Smooth muscle cell (in vitro differentiated cells): ENCODE measurements around the gene CLCF1. TPM values are rescaled to one million over a fixed set of nuclear protein-coding genes. Genes with fewer than 3 reads are reported as not detected.

Experiments used
- DNase-seq: peaks from one replicate; lab custom pipeline; 2025; ENCODE audit not compliant: unreplicated experiment; lab: John Stamatoyannopoulos, UW
- H2AFZ ChIP-seq: fragments of 200-600 bp; sonication (generic); 2 replicates; pipeline ENCODE4 v1.6.0; 2016; ENCODE audit warnings: antibody characterized with exemption, low read depth, mild to moderate bottlenecking
- H3F3A ChIP-seq: fragments of 200-600 bp; sonication (generic); 2 replicates; pipeline ENCODE4 v1.6.0; 2017; ENCODE audit warnings: antibody characterized with exemption, low read depth
- H3K27ac ChIP-seq: fragments of 200-600 bp; sonication (generic); 2 replicates; pipeline ENCODE4 v1.5.1; 2016; ENCODE audit warnings: low read depth, mild to moderate bottlenecking
- H3K27me3 ChIP-seq: fragments of 200-600 bp; sonication (generic); 2 replicates; pipeline ENCODE4 v1.6.1; 2016; ENCODE audit warnings: low read depth, mild to moderate bottlenecking
- H3K36me3 ChIP-seq: fragments of 200-600 bp; sonication (generic); 2 replicates; pipeline ENCODE4 v1.5.1; 2016; ENCODE audit warnings: low read depth
- H3K4me1 ChIP-seq: fragments of 200-600 bp; sonication (generic); 2 replicates; pipeline ENCODE4 v1.5.1; 2016; ENCODE audit warnings: low read depth
- H3K4me2 ChIP-seq: fragments of 200-600 bp; sonication (generic); 2 replicates; pipeline ENCODE4 v1.6.0; 2016; ENCODE audit warnings: mild to moderate bottlenecking
- H3K4me3 ChIP-seq: fragments of 200-600 bp; sonication (generic); 2 replicates; pipeline ENCODE4 v1.5.1; 2016; ENCODE audit warnings: mild to moderate bottlenecking
- H3K79me2 ChIP-seq: fragments of 200-600 bp; sonication (generic); 2 replicates; pipeline ENCODE4 v1.6.0; 2016; ENCODE audit warnings: low read depth, mild to moderate bottlenecking
- H3K9ac ChIP-seq: fragments of 200-600 bp; sonication (generic); 2 replicates; pipeline ENCODE4 v1.6.0; 2016; ENCODE audit warnings: low read depth
- H3K9me3 ChIP-seq: fragments of 200-600 bp; sonication (generic); replicated peaks from 2 replicates; pipeline ENCODE4 v1.5.1; 2016; ENCODE audit warnings: low read depth
- H4K20me1 ChIP-seq: fragments of 200-600 bp; sonication (generic); 2 replicates; pipeline ENCODE4 v1.6.0; 2016; ENCODE audit warnings: low read depth
- WGBS: methylation state at CpG from one replicate; pipeline ENCODE4 v1.1.7; 2016; ENCODE audit warnings: low lambda C conversion rate; 5-methylcytosine and 5-hydroxymethylcytosine counted together
- polyA plus RNA-seq: library from polyadenylated mRNA; unstranded; fragments of >200 nt; fragmentation: Nextera tagmentation; extraction: Ambion mirVana; gene quantifications from 2 replicates; pipeline ENCODE4 v1.2.1, GENCODE V29; 2016
- total RNA-seq: library from RNA; depleted of rRNA; stranded (reverse); fragments of >200 nt; gene quantifications from 2 replicates; pipeline ENCODE4 v1.2.3, GENCODE V29; 2014
- TF ChIP-seq, protein P1 (sequence below): fragments of 200-600 bp; sonication (generic); IDR thresholded peaks from 2 replicates; pipeline ENCODE4 v1.5.1; 2017; ENCODE audit warnings: borderline replicate concordance, mild to moderate bottlenecking, antibody characterized with exemption; ENCODE audit not compliant: insufficient read depth, poor library complexity, severe bottlenecking

The CLCF1 gene
- total and polyA plus RNA-seq, 2 experiments from 2014 or later, result 6.2 to 12.2 TPM

DNA sequence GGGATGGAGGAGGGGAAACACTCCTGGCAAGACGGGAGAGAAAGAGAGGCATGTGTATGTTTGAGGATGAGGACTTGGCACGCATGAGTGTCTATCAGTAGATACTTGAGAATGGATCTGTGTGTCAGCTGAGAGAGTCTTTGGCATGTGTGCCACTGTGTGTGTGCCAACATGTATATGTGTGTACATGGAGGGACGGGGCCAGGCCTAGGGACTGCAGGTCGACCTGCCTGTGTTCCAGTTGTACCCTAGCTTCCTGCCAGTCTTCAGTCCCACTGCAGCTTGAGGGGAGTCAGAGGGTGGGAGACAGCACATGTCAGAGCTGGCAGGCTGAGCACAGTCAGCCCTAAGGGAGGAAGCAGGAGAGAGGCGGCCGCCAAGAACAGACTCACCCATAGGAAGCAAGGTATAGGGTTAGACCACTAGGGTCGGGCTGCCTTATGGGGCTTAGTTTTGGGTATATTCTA is 5.6 kb downstream of the CLCF1 start:
- Histone ChIP-seq H2AFZ (no peak overlapping the region), H3K4me3 (no peak overlapping the region), H3K36me3 (no peaks in the 10 kb centered on the region), H3K9me3 (no peaks in the 10 kb centered on the region), H3K4me2 (no peak overlapping the region), H3K9ac (no peak overlapping the region), H3K4me1 (peaks cover 18% of the 10 kb centered on the region), H3K79me2 (no peaks in the 10 kb centered on the region), H4K20me1 (peaks cover 71% of the 10 kb centered on the region), H3K27me3 (no peaks in the 10 kb centered on the region), H3K27ac (no peak overlapping the region), H3F3A (no peaks in the 10 kb centered on the region)
- TF ChIP-seq, protein P1, sequence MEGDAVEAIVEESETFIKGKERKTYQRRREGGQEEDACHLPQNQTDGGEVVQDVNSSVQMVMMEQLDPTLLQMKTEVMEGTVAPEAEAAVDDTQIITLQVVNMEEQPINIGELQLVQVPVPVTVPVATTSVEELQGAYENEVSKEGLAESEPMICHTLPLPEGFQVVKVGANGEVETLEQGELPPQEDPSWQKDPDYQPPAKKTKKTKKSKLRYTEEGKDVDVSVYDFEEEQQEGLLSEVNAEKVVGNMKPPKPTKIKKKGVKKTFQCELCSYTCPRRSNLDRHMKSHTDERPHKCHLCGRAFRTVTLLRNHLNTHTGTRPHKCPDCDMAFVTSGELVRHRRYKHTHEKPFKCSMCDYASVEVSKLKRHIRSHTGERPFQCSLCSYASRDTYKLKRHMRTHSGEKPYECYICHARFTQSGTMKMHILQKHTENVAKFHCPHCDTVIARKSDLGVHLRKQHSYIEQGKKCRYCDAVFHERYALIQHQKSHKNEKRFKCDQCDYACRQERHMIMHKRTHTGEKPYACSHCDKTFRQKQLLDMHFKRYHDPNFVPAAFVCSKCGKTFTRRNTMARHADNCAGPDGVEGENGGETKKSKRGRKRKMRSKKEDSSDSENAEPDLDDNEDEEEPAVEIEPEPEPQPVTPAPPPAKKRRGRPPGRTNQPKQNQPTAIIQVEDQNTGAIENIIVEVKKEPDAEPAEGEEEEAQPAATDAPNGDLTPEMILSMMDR, result no peak
- no peak for DNase-seq
- WGBS, result 90% methylated on average over 6 of the region's 7 CpGs

DNA sequence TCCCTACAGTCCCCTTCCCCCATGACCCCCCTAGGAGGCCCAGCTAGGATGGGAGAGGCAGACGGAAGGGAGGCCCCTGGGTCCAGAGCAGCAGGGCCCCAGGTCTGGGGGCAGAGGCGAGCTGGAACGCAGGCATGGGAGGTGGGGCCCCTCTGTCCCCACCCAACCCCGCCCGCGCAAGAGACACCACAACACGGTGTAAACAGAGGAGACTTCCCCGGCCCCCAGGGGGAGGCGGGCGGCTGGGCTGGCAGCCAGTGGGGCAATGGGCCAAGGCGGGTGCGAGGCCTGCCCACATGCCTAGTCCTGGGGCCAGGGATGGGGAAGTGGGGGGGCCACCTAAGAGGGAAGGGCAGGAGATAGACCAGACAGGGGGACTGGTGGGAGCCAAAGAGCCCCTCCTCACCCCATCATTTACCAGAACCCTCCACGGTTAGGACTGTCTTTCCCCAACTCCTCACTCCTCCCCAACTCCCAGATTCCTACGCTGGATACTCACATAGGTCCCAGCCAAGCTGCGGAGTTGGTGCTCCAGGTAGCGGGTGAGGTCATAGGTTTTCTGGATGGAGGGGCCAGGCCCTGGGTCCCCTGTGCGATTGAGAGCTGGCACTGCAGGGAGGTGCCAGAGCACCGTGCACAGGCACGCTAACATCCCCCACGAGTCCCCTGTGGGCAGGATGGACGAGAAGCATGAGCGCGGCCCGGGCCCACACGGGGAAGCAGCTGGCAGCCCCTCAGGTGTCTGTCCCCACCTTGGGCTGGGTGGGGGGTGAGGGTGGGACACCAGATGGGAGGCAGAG is 6.2 kb downstream of the CLCF1 start:
- Histone ChIP-seq H4K20me1 (peaks cover 75% of the 10 kb centered on the region), H3K27ac (no peak overlapping the region), H3F3A (no peaks in the 10 kb centered on the region), H3K79me2 (no peaks in the 10 kb centered on the region), H3K4me2 (no peak overlapping the region), H3K4me1 (peaks cover 17% of the 10 kb centered on the region), H3K9ac (no peak overlapping the region), H3K9me3 (no peaks in the 10 kb centered on the region), H3K36me3 (no peaks in the 10 kb centered on the region), H2AFZ (no peak overlapping the region), H3K27me3 (no peaks in the 10 kb centered on the region), H3K4me3 (peak overlapping the region; percentile 16)
- 89% methylated on average over 18 of the region's 25 CpGs for WGBS
- TF ChIP-seq, protein P1, result no peak
- no peak for DNase-seq

DNA sequence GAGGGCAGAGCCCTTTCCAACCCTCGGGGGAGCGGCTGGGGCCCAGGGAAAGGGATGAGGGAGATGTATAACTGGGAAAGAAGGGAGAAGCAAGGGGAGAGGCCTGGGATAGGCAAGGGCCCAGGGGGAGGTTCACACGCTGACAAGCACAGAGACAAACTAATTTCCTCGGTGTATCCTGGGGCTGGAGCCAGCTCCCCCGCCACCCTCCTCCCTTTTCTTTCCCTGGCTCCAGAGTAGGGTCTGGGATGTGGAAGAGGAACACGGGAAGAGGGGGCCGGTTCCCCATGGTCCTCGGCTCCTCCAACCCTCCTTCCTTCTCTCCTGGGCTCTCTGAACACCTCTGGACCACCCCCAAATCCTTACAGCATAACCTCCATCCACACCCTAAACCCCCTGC is 6.9 kb downstream of the CLCF1 start:
- H3K27ac ChIP-seq, result no peak overlapping the region
- no peaks in the 10 kb centered on the region for H3K9me3 ChIP-seq
- H4K20me1 ChIP-seq, result peaks cover 69% of the 10 kb centered on the region
- no peaks in the 10 kb centered on the region for H3K36me3 ChIP-seq
- H2AFZ ChIP-seq, result no peak overlapping the region
- H3F3A ChIP-seq, result no peaks in the 10 kb centered on the region
- no peak overlapping the region for H3K4me2 ChIP-seq
- H3K79me2 ChIP-seq, result no peaks in the 10 kb centered on the region
- TF ChIP-seq, protein P1, result no peak
- peak overlapping the region; percentile 16 for H3K4me3 ChIP-seq
- no peaks in the 10 kb centered on the region for H3K27me3 ChIP-seq
- WGBS, result 86% methylated on average over 8 of the region's 8 CpGs
- no peak for DNase-seq
- H3K4me1 ChIP-seq, result peaks cover 11% of the 10 kb centered on the region
- H3K9ac ChIP-seq, result no peak overlapping the region
